ENCODE results near the gene DDRGK1.

The DDRGK1 gene

DNA sequence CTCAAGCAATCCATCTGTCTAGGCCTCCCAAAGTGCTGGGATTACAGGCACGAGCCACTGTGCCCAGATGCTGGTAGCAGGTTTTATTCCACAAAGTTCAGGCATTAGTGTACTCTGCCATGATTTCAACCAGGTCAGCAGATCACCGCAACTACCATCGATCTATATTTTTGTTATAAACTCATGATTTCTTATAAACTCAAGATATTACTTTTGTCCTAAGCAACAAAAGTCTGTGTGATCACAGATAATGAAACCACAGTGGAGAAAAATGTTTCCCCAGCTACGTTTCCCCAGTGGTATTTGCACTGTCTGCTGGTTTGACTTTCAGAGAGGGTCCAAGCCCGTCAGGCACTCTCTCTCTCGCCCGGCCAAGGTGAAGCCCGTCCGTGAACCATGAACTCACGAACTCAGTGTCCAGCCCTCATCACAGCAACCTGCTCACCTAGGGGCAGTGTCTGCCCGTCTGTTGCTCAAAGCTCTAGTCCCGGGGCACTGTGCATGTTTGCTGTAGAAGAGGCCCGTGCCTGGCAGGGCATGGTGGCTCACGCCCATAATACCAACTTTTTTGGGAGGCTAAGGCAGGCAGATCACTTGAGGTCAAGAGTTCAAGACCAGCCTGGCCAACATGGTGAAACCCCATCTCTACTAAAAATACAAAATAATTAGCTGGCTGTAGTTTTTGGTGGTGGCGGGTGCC lies 27.6 kb upstream of the DDRGK1 start:
- H3K27me3 ChIP-seq (ENCODE audit: low read length), result no peaks in the 10 kb centered on the region
- H3K9ac ChIP-seq (ENCODE audit: low read length), result no peak overlapping the region
- H3K4me2 ChIP-seq (ENCODE audit: low read depth, low read length, poor library complexity, severe bottlenecking), result no peak overlapping the region
- no peak for TF ChIP-seq EZH2phosphoT487 (conservative IDR thresholded peaks at IDR 0.05; ENCODE audit: low read length)
- TF ChIP-seq, protein P1, sequence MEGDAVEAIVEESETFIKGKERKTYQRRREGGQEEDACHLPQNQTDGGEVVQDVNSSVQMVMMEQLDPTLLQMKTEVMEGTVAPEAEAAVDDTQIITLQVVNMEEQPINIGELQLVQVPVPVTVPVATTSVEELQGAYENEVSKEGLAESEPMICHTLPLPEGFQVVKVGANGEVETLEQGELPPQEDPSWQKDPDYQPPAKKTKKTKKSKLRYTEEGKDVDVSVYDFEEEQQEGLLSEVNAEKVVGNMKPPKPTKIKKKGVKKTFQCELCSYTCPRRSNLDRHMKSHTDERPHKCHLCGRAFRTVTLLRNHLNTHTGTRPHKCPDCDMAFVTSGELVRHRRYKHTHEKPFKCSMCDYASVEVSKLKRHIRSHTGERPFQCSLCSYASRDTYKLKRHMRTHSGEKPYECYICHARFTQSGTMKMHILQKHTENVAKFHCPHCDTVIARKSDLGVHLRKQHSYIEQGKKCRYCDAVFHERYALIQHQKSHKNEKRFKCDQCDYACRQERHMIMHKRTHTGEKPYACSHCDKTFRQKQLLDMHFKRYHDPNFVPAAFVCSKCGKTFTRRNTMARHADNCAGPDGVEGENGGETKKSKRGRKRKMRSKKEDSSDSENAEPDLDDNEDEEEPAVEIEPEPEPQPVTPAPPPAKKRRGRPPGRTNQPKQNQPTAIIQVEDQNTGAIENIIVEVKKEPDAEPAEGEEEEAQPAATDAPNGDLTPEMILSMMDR (IDR thresholded peaks at IDR 0.05; ENCODE audit: insufficient read depth, low read length, poor library complexity, severe bottlenecking), result no peak
- no peak overlapping the region for H3K4me3 ChIP-seq (ENCODE audit: insufficient read depth, low read length, poor library complexity, severe bottlenecking)
- H3K36me3 ChIP-seq (ENCODE audit: low read length), result no peaks in the 10 kb centered on the region
- no peaks in the 10 kb centered on the region for H3K9me3 ChIP-seq (ENCODE audit: insufficient read depth, low read length)
- H3K79me2 ChIP-seq (ENCODE audit: insufficient read depth, low read length), result no peaks in the 10 kb centered on the region
- no peak overlapping the region for H2AFZ ChIP-seq (ENCODE audit: low read depth, low read length, severe bottlenecking)
- H4K20me1 ChIP-seq (ENCODE audit: low read depth, low read length), result no peaks in the 10 kb centered on the region
- no peaks in the 10 kb centered on the region for H3K9me2 ChIP-seq (replicated peaks; ENCODE audit: insufficient read depth, low read length)
- no peak overlapping the region for H3K27ac ChIP-seq (ENCODE audit: low read depth, low read length)
- H3F3A ChIP-seq (ENCODE audit: insufficient read depth), result no peaks in the 10 kb centered on the region

DNA sequence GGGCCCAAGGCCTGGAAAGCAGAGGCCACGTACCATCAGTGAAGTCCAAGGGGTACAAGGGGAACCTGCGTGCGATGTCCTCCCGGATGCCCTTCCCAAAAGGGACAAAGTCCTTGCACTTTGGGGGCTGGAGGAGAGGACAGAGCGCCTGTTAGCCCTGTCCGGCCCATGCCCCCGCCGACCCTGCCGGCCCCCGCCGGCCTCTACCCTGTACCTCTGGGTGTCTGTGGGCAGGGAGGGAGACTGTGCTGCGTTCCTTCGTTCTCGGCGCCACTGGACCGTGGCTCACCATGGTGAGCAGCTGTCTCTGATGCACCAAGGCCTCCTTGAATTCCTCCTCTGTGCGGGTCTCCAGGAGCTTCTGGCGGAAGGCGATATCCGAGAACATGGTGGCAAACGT lies 26.6 kb upstream of the DDRGK1 start:
- H2AFZ ChIP-seq (ENCODE audit: low read depth, low read length, severe bottlenecking), result no peak overlapping the region
- no peaks in the 10 kb centered on the region for H3K9me3 ChIP-seq (ENCODE audit: insufficient read depth, low read length)
- no peaks in the 10 kb centered on the region for H3K27me3 ChIP-seq (ENCODE audit: low read length)
- H3K4me3 ChIP-seq (ENCODE audit: insufficient read depth, low read length, poor library complexity, severe bottlenecking), result no peak overlapping the region
- H4K20me1 ChIP-seq (ENCODE audit: low read depth, low read length), result no peaks in the 10 kb centered on the region
- H3K4me2 ChIP-seq (ENCODE audit: low read depth, low read length, poor library complexity, severe bottlenecking), result no peak overlapping the region
- no peak overlapping the region for H3K27ac ChIP-seq (ENCODE audit: low read depth, low read length)
- H3K79me2 ChIP-seq (ENCODE audit: insufficient read depth, low read length), result no peaks in the 10 kb centered on the region
- TF ChIP-seq EZH2phosphoT487 (conservative IDR thresholded peaks at IDR 0.05; ENCODE audit: low read length), result no peak
- TF ChIP-seq, protein P1 (IDR thresholded peaks at IDR 0.05; ENCODE audit: insufficient read depth, low read length, poor library complexity, severe bottlenecking), result no peak
- H3F3A ChIP-seq (ENCODE audit: insufficient read depth), result no peaks in the 10 kb centered on the region
- H3K9ac ChIP-seq (ENCODE audit: low read length), result no peak overlapping the region
- H3K9me2 ChIP-seq (replicated peaks; ENCODE audit: insufficient read depth, low read length), result no peaks in the 10 kb centered on the region
- no peaks in the 10 kb centered on the region for H3K36me3 ChIP-seq (ENCODE audit: low read length)

DNA sequence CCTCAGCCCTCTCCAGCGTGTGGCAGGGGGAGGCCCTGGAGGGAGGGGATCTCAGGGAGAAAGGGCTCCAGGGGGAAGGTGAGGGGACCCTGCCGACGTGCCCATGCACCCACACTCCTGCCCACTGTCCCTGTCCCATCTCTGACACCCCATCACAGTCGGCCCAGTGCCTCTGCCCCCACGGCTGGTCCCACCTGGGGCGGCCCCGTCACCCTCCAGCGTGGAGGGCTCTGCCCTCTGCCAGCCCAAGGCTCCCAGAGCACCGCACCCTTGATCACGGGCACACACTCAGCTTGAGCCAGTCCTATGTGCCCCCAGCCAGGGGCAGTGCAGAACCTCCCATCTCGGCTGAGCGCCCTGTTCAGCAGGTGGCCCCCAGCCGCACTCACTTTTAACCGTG lies 25.3 kb upstream of the DDRGK1 start:
- H3K4me3 ChIP-seq (ENCODE audit: insufficient read depth, low read length, poor library complexity, severe bottlenecking), result no peak overlapping the region
- no peak overlapping the region for H2AFZ ChIP-seq (ENCODE audit: low read depth, low read length, severe bottlenecking)
- H4K20me1 ChIP-seq (ENCODE audit: low read depth, low read length), result no peaks in the 10 kb centered on the region
- H3K4me2 ChIP-seq (ENCODE audit: low read depth, low read length, poor library complexity, severe bottlenecking), result no peak overlapping the region
- no peaks in the 10 kb centered on the region for H3K9me2 ChIP-seq (replicated peaks; ENCODE audit: insufficient read depth, low read length)
- H3K27ac ChIP-seq (ENCODE audit: low read depth, low read length), result no peak overlapping the region
- H3K36me3 ChIP-seq (ENCODE audit: low read length), result no peaks in the 10 kb centered on the region
- H3K79me2 ChIP-seq (ENCODE audit: insufficient read depth, low read length), result no peaks in the 10 kb centered on the region
- no peaks in the 10 kb centered on the region for H3F3A ChIP-seq (ENCODE audit: insufficient read depth)
- no peak overlapping the region for H3K9ac ChIP-seq (ENCODE audit: low read length)
- H3K27me3 ChIP-seq (ENCODE audit: low read length), result no peaks in the 10 kb centered on the region
- H3K9me3 ChIP-seq (ENCODE audit: insufficient read depth, low read length), result no peaks in the 10 kb centered on the region
- TF ChIP-seq EZH2phosphoT487 (conservative IDR thresholded peaks at IDR 0.05; ENCODE audit: low read length), result no peak
- TF ChIP-seq, protein P1 (IDR thresholded peaks at IDR 0.05; ENCODE audit: insufficient read depth, low read length, poor library complexity, severe bottlenecking), result no peak

All from SU-DHL-6 (cell line).